Suprapubic skin (tissue), 4 donors: Measurements from ENCODE around the gene ANKRD29.

Experiments
- POLR2A ChIP-seq, 2 donors: fragments of 450-650 bp; IDR thresholded peaks; one replicate each; pipeline ENCODE4 v1.6.1; 2017; ENCODE audit warnings: antibody characterized with exemption in 2 of 2, mild to moderate bottlenecking in 2 of 2, moderate library complexity in 2 of 2
- POLR2AphosphoS5 ChIP-seq, 3 donors: sonication (generic); formaldehyde crosslinking; IDR thresholded peaks; one replicate each; pipeline ENCODE4 v1.6.1; 2017; ENCODE audit warnings: antibody characterized with exemption in 3 of 3
- TF ChIP-seq, protein P1 (sequence below), 2 donors: fragments of 200-600 bp in 1 of 2; fragments of 450-650 bp in 1 of 2; sonication (generic) in 1 of 2; IDR thresholded peaks; one replicate each; pipeline ENCODE4 v1.5.1; 2016 to 2019; ENCODE audit warnings: antibody characterized with exemption in 2 of 2, mild to moderate bottlenecking in 1 of 2, moderate library complexity in 1 of 2

DNA sequence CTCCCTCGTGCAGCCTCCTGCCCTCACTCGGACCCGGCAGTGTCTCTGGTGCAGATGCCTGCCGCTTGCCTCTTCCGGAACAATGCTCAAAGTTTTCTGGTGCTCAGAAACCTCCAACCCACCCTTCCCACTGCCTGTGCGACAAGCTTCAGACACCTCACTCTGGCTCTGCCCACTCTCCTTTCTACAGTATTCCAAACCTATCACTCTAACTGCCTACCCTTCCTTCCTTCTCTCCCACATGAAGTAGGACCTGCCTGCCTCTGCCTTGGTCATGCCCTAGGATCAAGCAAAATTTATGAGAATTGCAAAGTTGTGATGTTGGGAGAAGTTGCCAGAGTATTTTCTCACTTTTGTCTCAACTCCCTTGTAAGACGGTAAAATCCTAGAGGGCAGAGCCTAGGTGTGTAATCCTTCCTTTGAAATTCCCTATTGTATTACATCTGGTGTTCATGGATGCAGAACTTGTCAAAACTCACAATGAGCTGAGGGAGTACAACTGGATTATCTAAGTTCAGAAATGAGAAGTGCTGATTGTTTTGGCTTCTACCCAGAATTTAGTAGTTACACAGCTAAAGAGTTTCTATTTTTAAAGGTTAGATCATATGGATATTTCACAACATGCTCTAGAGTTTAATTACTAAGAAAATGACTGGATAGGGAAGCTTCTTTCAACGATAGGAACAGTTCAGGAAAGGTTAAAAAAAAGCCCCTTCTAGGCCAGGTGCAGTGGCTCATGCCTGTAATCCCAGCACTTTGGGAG, 83.6 kb downstream of the ANKRD29 start:
- TF ChIP-seq, protein P1, sequence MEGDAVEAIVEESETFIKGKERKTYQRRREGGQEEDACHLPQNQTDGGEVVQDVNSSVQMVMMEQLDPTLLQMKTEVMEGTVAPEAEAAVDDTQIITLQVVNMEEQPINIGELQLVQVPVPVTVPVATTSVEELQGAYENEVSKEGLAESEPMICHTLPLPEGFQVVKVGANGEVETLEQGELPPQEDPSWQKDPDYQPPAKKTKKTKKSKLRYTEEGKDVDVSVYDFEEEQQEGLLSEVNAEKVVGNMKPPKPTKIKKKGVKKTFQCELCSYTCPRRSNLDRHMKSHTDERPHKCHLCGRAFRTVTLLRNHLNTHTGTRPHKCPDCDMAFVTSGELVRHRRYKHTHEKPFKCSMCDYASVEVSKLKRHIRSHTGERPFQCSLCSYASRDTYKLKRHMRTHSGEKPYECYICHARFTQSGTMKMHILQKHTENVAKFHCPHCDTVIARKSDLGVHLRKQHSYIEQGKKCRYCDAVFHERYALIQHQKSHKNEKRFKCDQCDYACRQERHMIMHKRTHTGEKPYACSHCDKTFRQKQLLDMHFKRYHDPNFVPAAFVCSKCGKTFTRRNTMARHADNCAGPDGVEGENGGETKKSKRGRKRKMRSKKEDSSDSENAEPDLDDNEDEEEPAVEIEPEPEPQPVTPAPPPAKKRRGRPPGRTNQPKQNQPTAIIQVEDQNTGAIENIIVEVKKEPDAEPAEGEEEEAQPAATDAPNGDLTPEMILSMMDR (IDR thresholded peaks at IDR 0.05): no peak
- no peak for TF ChIP-seq POLR2A (IDR thresholded peaks at IDR 0.05)
- TF ChIP-seq POLR2AphosphoS5 (IDR thresholded peaks at IDR 0.05): no peak
